GM20000 (cell line): Measurements from ENCODE around the gene NDUFA5.

Experiments used
- DNase-seq: peaks from one replicate; pipeline ENCODE4 v3.0.0; 2012; ENCODE audit warnings: low spot score
- TF ChIP-seq, protein P1 (sequence below): IDR thresholded peaks from 2 replicates; pipeline ENCODE4 v1.5.1; 2012; ENCODE audit warnings: mild to moderate bottlenecking, control low read depth; ENCODE audit errors: extremely low read depth, missing control alignments

The NDUFA5 gene

DNA sequence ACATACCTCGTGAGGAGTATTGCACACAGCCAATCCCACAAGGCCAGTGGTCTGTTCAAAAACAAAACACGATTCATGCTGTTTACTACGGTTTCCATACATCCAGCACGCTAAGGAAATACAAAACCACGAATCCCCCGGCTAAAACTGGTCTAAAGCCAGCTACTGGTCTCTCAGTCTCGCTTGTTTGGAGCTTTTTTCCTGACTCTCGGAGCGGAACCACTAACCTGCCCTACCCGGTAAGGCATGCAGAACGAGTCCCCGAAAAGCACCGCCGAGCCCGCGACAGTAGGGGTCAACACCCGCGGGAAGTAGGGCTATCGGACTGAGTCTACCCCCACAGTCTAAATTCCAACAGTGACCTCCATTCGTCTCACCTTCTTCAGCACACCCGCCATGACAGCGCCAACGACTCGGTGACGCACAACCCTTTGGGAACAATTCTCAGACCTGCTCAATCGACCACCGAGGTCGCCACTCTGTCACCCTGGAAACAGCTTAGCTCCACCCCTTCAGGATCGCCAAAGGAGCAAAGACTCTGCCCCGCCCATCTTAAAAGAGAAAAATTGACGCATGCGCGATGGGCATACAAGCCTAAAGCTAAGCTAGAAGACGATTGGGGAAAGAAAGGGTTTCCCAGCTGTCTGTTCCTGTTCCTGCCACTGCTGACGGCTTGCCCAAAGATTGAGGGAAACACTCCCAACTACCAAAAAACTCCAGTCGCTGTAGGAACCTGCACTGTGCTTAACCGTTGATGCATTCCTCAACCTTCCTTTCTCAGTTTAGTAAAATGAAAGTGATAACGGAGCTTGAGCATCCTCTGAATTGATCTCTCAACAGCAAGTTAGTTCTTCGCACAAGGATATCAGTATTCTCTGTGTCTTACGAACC lies at the start of gene NDUFA5:
NDUFA5 (minus strand) TSS at position 421 of the 891 bp plus-strand sequence; CDS start at position 398, 23 bp downstream.
- DNase-seq: peak; percentile 89
- TF ChIP-seq, protein P1, sequence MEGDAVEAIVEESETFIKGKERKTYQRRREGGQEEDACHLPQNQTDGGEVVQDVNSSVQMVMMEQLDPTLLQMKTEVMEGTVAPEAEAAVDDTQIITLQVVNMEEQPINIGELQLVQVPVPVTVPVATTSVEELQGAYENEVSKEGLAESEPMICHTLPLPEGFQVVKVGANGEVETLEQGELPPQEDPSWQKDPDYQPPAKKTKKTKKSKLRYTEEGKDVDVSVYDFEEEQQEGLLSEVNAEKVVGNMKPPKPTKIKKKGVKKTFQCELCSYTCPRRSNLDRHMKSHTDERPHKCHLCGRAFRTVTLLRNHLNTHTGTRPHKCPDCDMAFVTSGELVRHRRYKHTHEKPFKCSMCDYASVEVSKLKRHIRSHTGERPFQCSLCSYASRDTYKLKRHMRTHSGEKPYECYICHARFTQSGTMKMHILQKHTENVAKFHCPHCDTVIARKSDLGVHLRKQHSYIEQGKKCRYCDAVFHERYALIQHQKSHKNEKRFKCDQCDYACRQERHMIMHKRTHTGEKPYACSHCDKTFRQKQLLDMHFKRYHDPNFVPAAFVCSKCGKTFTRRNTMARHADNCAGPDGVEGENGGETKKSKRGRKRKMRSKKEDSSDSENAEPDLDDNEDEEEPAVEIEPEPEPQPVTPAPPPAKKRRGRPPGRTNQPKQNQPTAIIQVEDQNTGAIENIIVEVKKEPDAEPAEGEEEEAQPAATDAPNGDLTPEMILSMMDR: no peak

DNA sequence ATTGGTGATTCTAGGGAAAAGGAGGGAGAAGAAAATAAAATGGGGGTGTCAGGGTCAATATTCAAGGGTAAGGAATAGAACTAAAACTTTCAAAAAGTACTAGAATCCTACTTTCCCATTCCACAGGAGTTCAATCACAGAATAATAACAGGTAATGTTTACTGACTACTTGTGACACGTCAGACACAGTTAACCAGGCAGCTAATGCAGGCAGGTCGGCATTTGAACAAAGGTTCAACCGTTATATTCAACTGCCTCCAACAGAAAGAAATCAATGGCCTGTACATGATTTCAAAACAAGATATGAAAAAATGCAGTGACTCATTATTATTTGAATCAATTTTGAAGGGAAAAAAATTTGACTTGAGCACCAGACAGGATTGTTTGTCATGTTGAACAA lies 47.1 kb upstream of the NDUFA5 start:
- no peak for DNase-seq
- TF ChIP-seq, protein P1: no peak

DNA sequence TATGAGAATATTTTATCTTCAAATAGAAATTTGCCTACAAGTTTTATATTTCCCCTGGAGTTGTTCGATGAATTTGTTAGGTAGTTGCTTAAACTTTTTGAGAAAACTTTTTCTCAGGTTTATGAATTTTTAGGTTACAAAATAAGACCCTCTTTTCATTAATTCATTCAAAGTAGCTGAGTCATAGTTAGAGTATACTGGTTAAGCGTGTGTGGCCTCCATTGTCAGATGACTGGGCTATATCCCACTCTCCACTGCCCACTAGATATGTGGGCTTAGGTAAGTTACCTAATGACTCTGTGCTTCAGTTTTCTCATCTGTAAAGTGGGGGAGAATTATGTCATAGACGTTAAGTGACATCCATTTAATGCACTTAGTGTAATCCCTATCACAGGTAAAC lies 45.0 kb upstream of the NDUFA5 start:
- TF ChIP-seq, protein P1: no peak
- no peak for DNase-seq

DNA sequence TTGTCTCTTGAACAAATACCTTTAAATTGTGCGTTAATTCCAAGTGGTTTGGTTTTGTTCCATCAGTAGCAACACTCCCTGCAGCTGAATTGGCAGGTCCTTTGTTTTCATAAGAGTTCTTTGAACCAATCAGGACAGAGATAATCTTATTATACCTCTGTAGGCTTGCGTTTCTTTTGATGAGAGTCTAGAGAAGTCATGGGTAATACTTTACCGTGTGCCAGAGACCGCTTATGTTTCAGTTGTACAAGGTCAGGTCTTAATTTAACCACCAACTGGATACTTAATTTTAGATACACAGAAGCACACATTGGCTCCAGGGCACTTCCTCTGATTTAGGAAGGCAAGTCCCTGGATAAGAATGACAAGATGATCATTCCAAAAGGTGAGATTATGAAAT lies 43.9 kb upstream of the NDUFA5 start, which contains the start of gene ASB15:
ASB15 (plus strand) TSS at position 292 of the 400 bp plus-strand sequence. CDS start 12,682 bp downstream, outside the sequence.
- DNase-seq: no peak
- TF ChIP-seq, protein P1: no peak

DNA sequence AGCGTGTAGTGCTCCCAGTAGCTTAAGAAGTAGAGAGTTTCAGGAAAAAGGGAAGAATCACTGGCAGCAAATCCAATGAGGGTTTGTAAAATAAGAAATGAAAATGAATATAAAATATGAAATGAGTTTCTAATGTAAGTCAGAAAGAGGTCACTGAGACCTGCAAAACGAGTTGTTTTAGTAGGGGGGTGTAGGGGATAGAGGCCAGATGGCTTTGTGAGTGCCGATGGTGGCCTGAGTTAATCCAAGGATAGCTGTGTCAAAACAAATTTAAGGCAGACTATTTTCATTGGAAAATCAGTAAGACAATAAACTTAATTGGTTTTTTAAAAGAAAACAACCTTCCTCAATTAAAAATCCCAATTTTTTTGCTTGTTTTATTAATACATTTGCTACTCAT lies 43.3 kb upstream of the NDUFA5 start:
- DNase-seq: no peak
- TF ChIP-seq, protein P1: no peak

DNA sequence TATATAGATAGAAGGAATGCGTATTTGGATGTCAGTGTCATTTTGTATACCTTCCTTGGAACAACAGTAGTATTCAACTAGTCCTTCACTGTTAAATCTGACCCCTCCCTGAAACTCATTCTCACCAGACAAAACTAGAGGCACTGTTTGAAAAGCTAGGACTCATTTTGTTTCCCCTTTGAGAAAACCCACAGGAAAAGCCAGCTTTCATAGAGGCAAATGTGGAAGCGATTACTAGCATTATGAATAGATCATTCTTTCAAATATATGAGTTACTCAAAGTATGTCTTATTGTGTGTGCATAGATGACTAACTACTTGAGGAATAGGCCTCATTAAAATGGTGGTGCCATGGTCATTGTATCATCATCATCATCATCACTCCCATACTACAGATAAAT lies 42.1 kb upstream of the NDUFA5 start:
- no peak for DNase-seq
- TF ChIP-seq, protein P1: no peak

DNA sequence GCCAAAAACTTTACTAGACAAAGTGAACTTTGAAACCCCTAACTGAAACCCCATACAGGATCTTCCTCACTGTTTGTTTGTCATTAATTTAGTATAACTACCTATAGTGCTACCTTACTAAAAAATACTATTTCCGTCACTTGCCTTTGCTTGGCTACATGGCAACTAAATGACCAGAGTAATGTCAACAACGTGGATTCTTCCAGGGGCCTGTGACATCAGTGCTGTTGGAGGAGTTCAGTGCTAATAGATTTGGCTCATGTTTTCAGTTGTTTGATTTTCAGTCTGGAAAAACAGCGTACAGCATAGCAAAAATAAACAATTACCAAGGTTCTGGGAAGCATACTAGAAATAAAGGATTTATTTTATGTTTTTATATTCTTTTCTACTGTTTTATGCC lies 41.0 kb upstream of the NDUFA5 start:
- DNase-seq: no peak

More for the DNA sequence above, 41.0 kb upstream of the NDUFA5 start:
- TF ChIP-seq, protein P1: no peak
